Measurements from ENCODE around the gene RSAD2. TPM values are rescaled to one million over a fixed set of nuclear protein-coding genes. Genes with fewer than 3 reads are reported as not detected.
"Not testable (repeated sequence)": the region's sequence is repeated elsewhere in the genome, so short reads cannot be mapped to it uniquely, and the experiment has no call there.

Gene RSAD2
- total RNA-seq, 1 donor from 2014 or later: 4.6 TPM

DNA sequence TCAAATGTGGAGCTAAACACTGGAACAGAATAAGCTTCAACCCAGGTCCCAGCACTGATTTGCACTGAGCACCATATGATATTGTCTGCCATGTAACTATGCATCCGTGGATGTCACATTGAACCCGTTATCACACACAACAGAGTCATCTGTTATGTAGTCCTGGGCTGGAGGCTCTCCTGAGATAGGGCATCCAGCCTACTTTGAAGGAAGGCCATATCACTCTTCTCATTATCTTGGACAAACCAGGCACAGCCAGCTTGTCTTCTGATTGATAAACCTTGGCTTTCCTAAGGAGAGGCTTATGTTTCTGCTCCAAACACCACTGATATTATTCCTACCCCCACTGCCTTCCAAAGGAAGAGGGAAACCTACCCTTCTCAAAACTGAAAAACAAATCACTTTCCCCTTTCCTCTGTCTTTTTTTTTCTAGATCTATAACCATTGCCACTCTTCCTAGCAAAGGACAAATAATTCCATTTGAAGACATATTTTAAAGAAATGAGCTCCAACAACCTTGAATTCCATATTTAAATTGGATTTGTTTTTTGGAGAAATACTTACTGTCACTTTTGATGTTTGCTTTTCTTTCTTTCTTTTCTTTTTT is 16.4 kb downstream of the RSAD2 start:
- intact Hi-C loops (cut with DNase I): no loop called here
- no peak for DNase-seq (ENCODE audit: low spot score)

GRCh38 chr2:6896930-6897759 is 19.6 kb downstream of the RSAD2 start:
- intact Hi-C loops (cut with DNase I): loop anchor here (2.0 kb wide), 1 partner anchor 148 kb away; no protein-coding TSS in a partner anchor
- no peak for DNase-seq (ENCODE audit: low spot score)

DNA sequence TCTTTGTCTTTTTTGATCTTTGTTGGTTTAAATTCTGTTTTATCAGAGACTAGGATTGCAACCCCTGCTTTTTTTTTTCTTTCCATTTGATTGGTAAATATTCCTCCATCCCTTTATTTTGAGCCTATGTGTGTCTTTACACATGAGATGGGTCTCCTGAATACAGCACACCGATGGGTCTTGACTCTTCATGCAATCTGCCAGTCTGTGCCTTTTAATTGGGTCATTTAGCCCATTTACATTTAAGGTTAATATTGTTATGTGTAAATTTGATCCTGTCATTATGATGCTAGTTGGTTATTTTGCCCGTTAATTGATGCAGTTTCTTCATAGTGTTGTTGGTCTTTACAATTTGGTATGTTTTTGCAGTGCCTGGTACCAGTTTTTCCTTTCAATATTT is 25.0 kb downstream of the RSAD2 start:
- intact Hi-C loops (cut with DNase I); DNase-seq (ENCODE audit: low spot score): not testable (repeated sequence)

DNA sequence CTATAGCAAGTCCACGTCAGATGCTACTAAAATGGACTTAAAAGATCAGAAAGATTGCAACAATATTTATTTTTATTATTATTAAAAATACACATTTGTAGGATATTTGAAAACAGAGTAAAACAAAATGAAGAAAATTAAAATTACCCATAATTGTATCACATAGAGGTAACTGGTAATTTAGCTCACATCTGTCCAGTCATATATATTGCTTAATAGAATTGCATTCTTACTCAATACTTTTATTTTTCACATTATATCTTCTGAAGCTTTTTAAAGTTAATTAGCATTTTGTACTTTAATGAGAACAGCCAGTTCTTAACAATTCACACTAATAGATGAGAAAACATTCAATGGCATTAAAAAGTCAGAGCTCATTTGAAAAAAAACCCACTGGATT is 28.1 kb downstream of the RSAD2 start:
- intact Hi-C loops (cut with DNase I): no loop called here

GRCh38 chr2:6906165-6906741 is 28.7 kb downstream of the RSAD2 start:
- no peak for DNase-seq (ENCODE audit: low spot score)
- intact Hi-C loops (cut with DNase I): no loop called here

More for the DNA sequence above, 28.1 kb downstream of the RSAD2 start:
- no peak for DNase-seq (ENCODE audit: low spot score)

DNA sequence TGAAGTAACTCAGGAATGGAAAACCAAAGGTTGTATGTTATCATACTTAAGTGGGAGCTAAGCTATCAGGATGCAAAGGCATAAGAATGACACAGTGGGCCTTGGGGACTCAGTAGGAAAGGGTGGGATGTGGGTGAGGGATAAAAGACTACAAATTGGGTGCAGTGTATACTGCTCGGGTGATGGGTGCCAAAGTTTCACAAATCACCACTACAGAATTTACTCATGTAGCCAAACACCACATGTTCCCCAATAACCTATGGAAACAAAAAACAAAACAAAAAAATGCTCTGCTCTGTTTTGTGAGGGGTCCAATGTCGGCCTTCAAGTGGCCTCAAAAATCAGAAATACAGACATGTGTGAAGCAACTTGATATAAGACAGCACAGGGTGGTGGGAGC is 30.7 kb downstream of the RSAD2 start:
- intact Hi-C loops (cut with DNase I): no loop called here

DNA sequence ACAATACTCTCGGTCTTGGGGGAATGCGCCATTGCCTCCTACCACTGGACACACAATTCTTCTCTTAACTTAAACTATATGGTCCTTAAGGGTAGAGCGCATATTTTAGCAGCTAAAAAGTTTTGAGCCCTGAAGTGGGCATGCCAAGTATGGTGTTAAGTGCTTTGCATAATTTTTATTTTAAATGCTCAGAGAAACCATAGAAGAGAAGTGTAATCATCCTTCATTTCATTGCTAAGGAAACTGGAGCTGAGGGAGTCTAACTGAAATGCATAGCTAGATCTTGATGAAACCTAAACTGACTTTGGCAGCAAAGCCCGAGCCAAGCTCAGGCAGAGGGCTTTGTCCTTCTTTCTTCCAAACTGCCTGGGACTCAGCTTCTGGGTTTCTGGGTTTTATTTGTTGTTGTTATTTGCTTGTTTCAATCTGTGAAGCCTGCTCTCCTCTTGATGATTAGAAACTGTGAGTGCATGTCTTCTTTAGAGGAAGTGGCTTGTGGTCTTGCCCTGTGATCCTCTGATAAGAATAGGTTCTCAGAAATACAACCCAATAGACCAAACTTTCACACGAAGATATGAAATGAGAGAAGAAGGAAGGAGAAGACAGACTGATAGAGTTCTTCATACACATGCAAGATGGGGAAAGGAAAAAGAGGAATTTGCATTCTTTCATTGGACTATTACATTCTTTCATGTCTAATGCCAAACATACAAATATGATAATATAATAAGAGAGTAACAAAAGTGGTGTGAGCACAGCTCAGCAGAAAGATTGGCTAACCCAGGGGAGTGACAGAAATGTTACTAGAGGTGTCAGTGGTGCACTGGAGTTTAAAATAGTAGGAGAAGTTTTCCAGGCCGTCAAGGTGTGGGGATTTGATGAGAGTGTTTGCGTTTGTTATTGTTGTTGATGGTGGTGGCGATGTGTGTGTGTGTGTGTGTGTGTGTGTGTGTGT is 32.1 kb downstream of the RSAD2 start:
- intact Hi-C loops (cut with DNase I): no loop called here
- DNase-seq (ENCODE audit: low spot score): no peak

More for the DNA sequence above, 30.7 kb downstream of the RSAD2 start:
- no peak for DNase-seq (ENCODE audit: low spot score)

DNA sequence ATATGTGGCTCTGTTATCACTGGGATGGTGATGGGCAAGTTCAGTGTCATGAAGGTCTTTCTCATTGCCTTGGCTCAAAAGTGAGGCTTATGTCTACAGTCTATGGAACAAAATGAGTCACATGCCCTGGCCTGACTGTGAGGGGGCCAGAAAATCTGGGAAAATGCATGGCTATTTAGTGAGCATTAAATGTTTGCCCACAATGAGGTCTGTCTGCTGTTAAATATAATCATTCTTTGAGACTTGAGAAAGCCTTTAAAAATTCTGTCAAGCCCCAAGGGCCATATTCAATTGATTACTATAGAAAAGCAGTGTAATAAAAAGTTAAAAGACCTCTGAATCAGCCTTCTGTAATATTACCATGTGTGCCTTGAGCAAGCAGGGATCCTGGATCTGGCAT is 34.1 kb downstream of the RSAD2 start:
- DNase-seq (ENCODE audit: low spot score): no peak
- intact Hi-C loops (cut with DNase I): no loop called here

GRCh38 chr2:6913415-6914157 is 36.0 kb downstream of the RSAD2 start:
- DNase-seq (ENCODE audit: low spot score): no peak
- intact Hi-C loops (cut with DNase I): no loop called here

- intact Hi-C loops (cut with DNase I): loop anchor here (5.0 kb wide), 2 partner anchors 92 to 112 kb away; no protein-coding TSS in a partner anchor
These were observed 37.3 kb downstream of the RSAD2 start for GRCh38 chr2:6914828-6915227.

DNA sequence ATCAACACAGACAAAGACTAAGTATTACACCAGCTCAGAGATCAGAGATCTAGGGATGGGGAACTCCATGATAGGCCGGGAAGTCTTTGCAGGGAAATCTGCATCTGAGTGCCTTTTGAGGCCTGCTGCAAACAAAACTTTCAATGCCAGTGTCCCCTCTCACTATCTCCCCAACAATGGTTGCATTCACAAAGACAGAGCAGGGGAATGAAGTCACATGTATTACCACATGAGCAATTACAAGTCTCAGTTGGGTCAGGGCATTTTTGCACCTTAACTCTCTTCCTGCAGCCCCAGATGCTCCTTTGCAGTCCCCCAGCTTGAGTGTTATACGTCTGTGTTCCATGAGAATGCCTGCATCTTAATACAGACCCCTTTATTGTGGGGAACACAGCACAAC is 37.8 kb downstream of the RSAD2 start:
- intact Hi-C loops (cut with DNase I): loop anchor here (5.0 kb wide), 2 partner anchors 92 to 112 kb away; no protein-coding TSS in a partner anchor
- no peak for DNase-seq (ENCODE audit: low spot score)

More at GRCh38 chr2:6914828-6915227, 37.3 kb downstream of the RSAD2 start:
- DNase-seq (ENCODE audit: low spot score): no peak

- intact Hi-C loops (cut with DNase I): loop anchor here (5.0 kb wide), 2 partner anchors 91 to 111 kb away; no protein-coding TSS in a partner anchor
- no peak for DNase-seq (ENCODE audit: low spot score)
These were observed 38.6 kb downstream of the RSAD2 start for GRCh38 chr2:6916224-6916623.

DNA sequence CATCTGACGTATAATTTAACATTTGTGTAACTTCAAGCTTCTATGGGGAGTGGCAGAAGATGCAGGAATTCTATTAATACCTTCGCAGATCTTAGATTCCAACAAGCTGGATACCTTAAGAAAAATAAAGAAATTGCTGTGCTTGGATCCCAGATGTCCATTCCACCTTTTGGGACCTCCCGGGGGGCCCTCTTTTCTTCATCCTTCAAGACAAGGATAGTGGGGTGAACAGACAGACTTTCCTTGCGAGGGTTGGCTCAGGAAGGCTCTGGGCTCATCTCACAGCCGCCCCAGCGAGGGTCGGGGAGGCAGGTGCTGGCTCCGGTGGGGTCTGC is 39.1 kb downstream of the RSAD2 start:
- intact Hi-C loops (cut with DNase I): loop anchor here (5.0 kb wide), 2 partner anchors 91 to 111 kb away; no protein-coding TSS in a partner anchor
- no peak for DNase-seq (ENCODE audit: low spot score)

GRCh38 chr2:6917071-6917760 is 39.6 kb downstream of the RSAD2 start, which contains the start of gene RNF144A:
RNF144A (plus strand) TSS chr2:6917412; CDS start chr2:6996927, 79,515 bp downstream.
- intact Hi-C loops (cut with DNase I): loop anchor here (5.0 kb wide), 2 partner anchors 90 to 110 kb away; no protein-coding TSS in a partner anchor
- peak; percentile 83 for DNase-seq (ENCODE audit: low spot score)

DNA sequence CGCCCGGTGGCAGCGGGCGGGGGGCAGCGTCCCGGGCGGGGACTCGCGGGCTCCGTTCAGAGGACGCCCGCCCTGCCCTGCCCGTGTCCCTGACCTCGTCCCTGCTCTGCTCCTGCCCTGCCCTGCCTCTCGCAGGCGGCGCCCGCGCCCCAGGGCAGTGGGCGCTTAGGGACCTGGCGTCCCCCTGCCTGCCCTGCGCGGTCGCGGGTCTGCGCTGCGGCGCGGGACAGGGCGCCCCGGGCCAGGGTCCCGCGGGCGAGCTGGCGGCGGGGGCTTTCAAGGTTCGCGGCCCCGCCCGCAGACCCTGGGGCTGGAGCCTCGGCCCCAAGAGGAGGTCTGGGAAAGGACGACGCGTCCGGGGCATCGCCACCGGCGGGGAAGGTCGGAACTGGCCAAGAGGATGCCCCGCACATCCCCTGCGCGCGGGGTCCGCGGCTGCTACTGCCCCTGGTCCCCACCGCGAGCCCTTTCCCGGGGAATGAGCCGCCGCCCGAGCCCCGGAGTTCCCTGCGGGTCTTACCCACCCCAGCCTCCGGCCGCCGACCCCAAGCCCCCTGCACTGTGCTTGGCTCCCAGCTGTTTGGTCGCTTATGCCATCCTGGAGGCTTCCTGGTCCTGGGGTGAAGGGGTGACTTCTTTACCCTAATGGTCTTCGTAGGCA is 40.3 kb downstream of the RSAD2 start:
- intact Hi-C loops (cut with DNase I): loop anchor here (5.0 kb wide), 2 partner anchors 89 to 109 kb away; no protein-coding TSS in a partner anchor
- no peak for DNase-seq (ENCODE audit: low spot score)

DNA sequence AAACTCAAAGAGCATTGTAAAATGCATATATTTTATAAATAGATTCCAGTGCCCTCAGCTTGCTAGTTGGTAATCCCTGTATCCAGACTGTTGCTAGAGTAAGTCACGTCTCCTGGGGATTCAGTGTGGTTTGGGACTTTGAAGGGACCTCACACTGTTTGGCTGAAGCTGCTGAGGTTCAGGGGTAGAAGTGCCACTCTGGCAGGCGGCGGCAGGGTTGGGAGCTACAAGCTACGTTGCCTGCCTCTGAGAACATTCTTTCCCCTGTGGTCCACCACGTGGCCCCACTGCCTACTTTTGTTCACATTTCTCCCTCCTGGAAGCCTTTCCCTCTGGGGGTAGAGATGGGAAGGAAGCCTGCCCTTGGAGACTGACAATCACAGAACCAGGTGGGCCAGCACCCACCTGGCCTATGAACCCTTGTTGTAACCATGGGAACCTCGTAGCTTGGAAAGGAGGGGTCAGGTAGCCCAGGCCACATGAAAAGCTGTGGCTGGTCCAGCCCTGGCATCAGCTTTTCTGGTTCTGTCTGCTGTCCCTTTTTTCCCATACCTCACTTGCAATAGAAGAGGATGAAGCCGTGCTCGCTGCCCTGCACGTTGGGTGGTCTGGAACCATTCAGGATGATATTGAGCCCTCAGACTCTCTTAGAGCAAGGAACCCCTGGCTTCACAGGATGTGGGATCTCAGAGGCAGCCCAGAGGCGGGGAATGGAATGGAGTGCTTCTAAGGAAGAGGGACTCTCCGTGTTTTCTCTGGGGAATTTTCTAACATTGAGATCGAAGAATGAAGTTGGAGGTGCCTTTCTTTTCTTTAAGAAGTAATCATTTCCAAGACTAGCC is 42.5 kb downstream of the RSAD2 start:
- intact Hi-C loops (cut with DNase I): loop anchor here (2.0 to 5.0 kb wide), 3 partner anchors 63 to 107 kb away; no protein-coding TSS in a partner anchor
- no peak for DNase-seq (ENCODE audit: low spot score)

Data from cardiac septum (tissue), 1 donor.